H9 (cell line): ENCODE results near the gene EXOG. TPM values are rescaled to one million over a fixed set of nuclear protein-coding genes. Genes with fewer than 3 reads are reported as not detected.

Source experiments
- DNase-seq: peaks from one replicate; pipeline ENCODE4 v3.0.0-alpha.2; 2017
- H2AFZ ChIP-seq: one replicate; pipeline ENCODE4 v1.6.1; 2013; ENCODE audit warnings: mild to moderate bottlenecking, low read length, control low read depth, moderate library complexity
- H2AK5ac ChIP-seq: 2 replicates; pipeline ENCODE4 v1.6.1; 2013; ENCODE audit warnings: low read length, control low read depth, mixed read lengths; ENCODE audit not compliant: insufficient read length
- H2BK120ac ChIP-seq: one replicate; pipeline ENCODE4 v1.6.1; 2013; ENCODE audit warnings: low read depth, mild to moderate bottlenecking, low read length, control low read depth, inconsistent platforms; ENCODE audit not compliant: poor library complexity, severe bottlenecking
- H2BK12ac ChIP-seq: 2 replicates; pipeline ENCODE4 v1.6.1; 2013; ENCODE audit warnings: low read length, control low read depth, mixed read lengths, low read depth; ENCODE audit not compliant: insufficient read length
- H2BK15ac ChIP-seq: 2 replicates; pipeline ENCODE4 v1.6.1; 2013; ENCODE audit warnings: low read depth, low read length, control low read depth
- H2BK20ac ChIP-seq: one replicate; pipeline ENCODE4 v1.6.1; 2013; ENCODE audit warnings: low read depth, mild to moderate bottlenecking, low read length, control low read depth, inconsistent platforms; ENCODE audit not compliant: poor library complexity, severe bottlenecking
- H2BK5ac ChIP-seq: 2 replicates; pipeline ENCODE4 v1.6.1; 2013; ENCODE audit warnings: low read length, control low read depth, mixed read lengths; ENCODE audit not compliant: insufficient read length
- H3K14ac ChIP-seq: 2 replicates; pipeline ENCODE4 v1.6.1; 2013; ENCODE audit warnings: low read length, control low read depth; ENCODE audit not compliant: insufficient read depth
- H3K18ac ChIP-seq: 2 replicates; pipeline ENCODE4 v1.6.1; 2013; ENCODE audit warnings: low read depth, mild to moderate bottlenecking, mixed read lengths, low read length, control low read depth; ENCODE audit not compliant: insufficient read length
- H3K23ac ChIP-seq: 2 replicates; pipeline ENCODE4 v1.6.1; 2013; ENCODE audit warnings: low read length, control low read depth, mixed read lengths, low read depth; ENCODE audit not compliant: insufficient read length
- H3K23me2 ChIP-seq: 2 replicates; pipeline ENCODE4 v1.6.1; 2013; ENCODE audit warnings: low read depth, mild to moderate bottlenecking, mixed read lengths, low read length, control low read depth; ENCODE audit not compliant: insufficient read length, poor library complexity, severe bottlenecking
- H3K27ac ChIP-seq: 2 replicates; pipeline ENCODE4 v1.5.1; 2013; ENCODE audit warnings: low read length, control low read depth, mixed read lengths, low read depth; ENCODE audit not compliant: insufficient read length
- H3K27me3 ChIP-seq: 2 replicates; pipeline ENCODE4 v1.6.1; 2013; ENCODE audit warnings: low read length, control low read depth, inconsistent platforms; ENCODE audit not compliant: insufficient read depth
- H3K4ac ChIP-seq: 2 replicates; pipeline ENCODE4 v1.6.1; 2013; ENCODE audit warnings: low read depth, mild to moderate bottlenecking, control low read depth, inconsistent platforms, low read length, moderate library complexity
- H3K4me1 ChIP-seq: 2 replicates; pipeline ENCODE4 v1.6.1; 2013; ENCODE audit warnings: low read length, control low read depth, inconsistent platforms; ENCODE audit not compliant: insufficient read depth
- H3K4me2 ChIP-seq: 2 replicates; pipeline ENCODE4 v1.6.1; 2013; ENCODE audit warnings: low read length, control low read depth, mixed read lengths; ENCODE audit not compliant: insufficient read length, insufficient read depth
- H3K56ac ChIP-seq: 2 replicates; pipeline ENCODE4 v1.6.1; 2013; ENCODE audit warnings: low read depth, mild to moderate bottlenecking, mixed read lengths, low read length, control low read depth; ENCODE audit not compliant: insufficient read length
- H3K79me1 ChIP-seq: 2 replicates; pipeline ENCODE4 v1.6.1; 2013; ENCODE audit warnings: low read depth, mild to moderate bottlenecking, moderate library complexity, low read length, control low read depth, inconsistent platforms; ENCODE audit not compliant: insufficient read depth, poor library complexity, severe bottlenecking
- H3K79me2 ChIP-seq: 2 replicates; pipeline ENCODE4 v1.6.1; 2013; ENCODE audit warnings: low read length, control low read depth, inconsistent platforms; ENCODE audit not compliant: insufficient read depth
- H3K9ac ChIP-seq: 2 replicates; pipeline ENCODE4 v1.6.1; 2013; ENCODE audit warnings: low read length, control low read depth, mixed read lengths; ENCODE audit not compliant: insufficient read length; ENCODE audit errors: extremely low read depth
- H3K9me3 ChIP-seq: one replicate; pipeline ENCODE4 v1.6.1; 2013; ENCODE audit warnings: low read depth, low read length, inconsistent platforms; ENCODE audit not compliant: control insufficient read depth
- H3T11ph ChIP-seq: one replicate; pipeline ENCODE4 v1.6.1; 2013; ENCODE audit warnings: mild to moderate bottlenecking, low read length, control low read depth, inconsistent platforms
- H4K20me1 ChIP-seq: one replicate; pipeline ENCODE4 v1.6.1; 2013; ENCODE audit not compliant: control insufficient read depth, insufficient read length, insufficient read depth
- H4K5ac ChIP-seq: 2 replicates; pipeline ENCODE4 v1.6.1; 2013; ENCODE audit warnings: low read depth, mild to moderate bottlenecking, mixed read lengths, low read length, control low read depth; ENCODE audit not compliant: insufficient read length
- H4K8ac ChIP-seq: replicated peaks from 2 replicates; pipeline ENCODE4 v1.6.1; 2013; ENCODE audit warnings: low read length, control low read depth, mixed read lengths, low read depth; ENCODE audit not compliant: insufficient read length
- H4K91ac ChIP-seq: 2 replicates; pipeline ENCODE4 v1.6.1; 2013; ENCODE audit warnings: low read depth, mild to moderate bottlenecking, moderate library complexity, mixed read lengths, low read length, control low read depth; ENCODE audit not compliant: insufficient read length
- H3K27ac Mint-ChIP-seq, 3 experiments: 2 replicates in 2 of 3; 3 replicates in 1 of 3; pipeline ENCODE4 v1.8.0; 2020 to 2021; ENCODE audit warnings: mixed read lengths in 3 of 3, mild to moderate bottlenecking in 1 of 3, moderate library complexity in 1 of 3
- H3K27me3 Mint-ChIP-seq: 2 replicates; pipeline ENCODE4 v1.8.0; 2021; ENCODE audit warnings: low read depth, mild to moderate bottlenecking, moderate library complexity, mixed read lengths
- H3K36me3 Mint-ChIP-seq, 3 experiments: 2 replicates in 2 of 3; 3 replicates in 1 of 3; pipeline ENCODE4 v1.8.0; 2020 to 2021; ENCODE audit warnings: low read depth in 3 of 3, mixed read lengths in 3 of 3; ENCODE audit not compliant: insufficient read depth in 1 of 3
- H3K4me1 Mint-ChIP-seq, 2 experiments: 2 replicates each; pipeline ENCODE4 v1.8.0; 2020; ENCODE audit warnings: mixed read lengths in 2 of 2
- H3K4me3 Mint-ChIP-seq, 2 experiments: 2 replicates in 1 of 2; 3 replicates in 1 of 2; pipeline ENCODE4 v1.8.0; 2020 to 2021; ENCODE audit warnings: mild to moderate bottlenecking in 2 of 2, mixed read lengths in 2 of 2, moderate library complexity in 1 of 2
- H3K9me3 Mint-ChIP-seq, 2 experiments: 2 replicates in 1 of 2; 3 replicates in 1 of 2; pipeline ENCODE4 v1.8.0; 2020; ENCODE audit warnings: mild to moderate bottlenecking in 2 of 2, mixed read lengths in 2 of 2, moderate library complexity in 1 of 2
- WGBS: extraction: QIAGEN DNeasy Blood & Tissue Kit; methylation state at CpG from one replicate; pipeline ENCODE4 v1.1.7; 2013; ENCODE audit warnings: missing lambda C conversion rate, low lambda C conversion rate, mixed read lengths; ENCODE audit not compliant: insufficient read length; ENCODE audit errors: extremely low coverage; 5-methylcytosine and 5-hydroxymethylcytosine counted together
- total RNA-seq: library from RNA; stranded (reverse); gene quantifications from 2 replicates; pipeline ENCODE4 v1.2.1, GENCODE V29; 2021
- TF ChIP-seq, protein P1 (sequence below): fragments of 200-600 bp; sonication (generic); conservative IDR thresholded peaks from 3 replicates; pipeline ENCODE4 v1.8.0; 2021; ENCODE audit warnings: antibody characterized with exemption, mild to moderate bottlenecking

EXOG gene
- total RNA-seq, 1 experiment from 2014 or later: 14.1 TPM

DNA sequence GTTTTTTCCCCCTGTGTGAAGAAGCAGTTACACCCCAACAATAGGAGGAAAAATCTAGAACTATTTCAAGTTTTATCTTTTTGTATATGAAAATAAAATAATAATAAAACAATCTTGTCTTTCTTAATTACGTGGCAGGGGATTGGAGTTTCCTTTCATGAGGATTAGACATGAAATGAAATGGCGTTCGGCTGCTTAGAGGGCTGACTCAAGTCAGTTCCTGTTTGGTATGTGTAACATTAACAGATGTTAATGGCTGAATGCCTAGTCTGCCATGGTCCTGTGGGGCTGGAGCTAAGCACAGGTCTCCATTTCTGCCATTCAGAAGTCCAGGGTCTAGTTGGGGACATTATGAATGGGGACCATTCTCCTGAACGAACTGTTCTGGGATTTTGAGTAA, 3.1 kb upstream of the EXOG start:
- no peaks in the 10 kb centered on the region; the same call in 1 of the 2 replicates for H3K27me3 ChIP-seq
- no peak for DNase-seq
- no peak overlapping the region for H2BK15ac ChIP-seq
- TF ChIP-seq, protein P1, sequence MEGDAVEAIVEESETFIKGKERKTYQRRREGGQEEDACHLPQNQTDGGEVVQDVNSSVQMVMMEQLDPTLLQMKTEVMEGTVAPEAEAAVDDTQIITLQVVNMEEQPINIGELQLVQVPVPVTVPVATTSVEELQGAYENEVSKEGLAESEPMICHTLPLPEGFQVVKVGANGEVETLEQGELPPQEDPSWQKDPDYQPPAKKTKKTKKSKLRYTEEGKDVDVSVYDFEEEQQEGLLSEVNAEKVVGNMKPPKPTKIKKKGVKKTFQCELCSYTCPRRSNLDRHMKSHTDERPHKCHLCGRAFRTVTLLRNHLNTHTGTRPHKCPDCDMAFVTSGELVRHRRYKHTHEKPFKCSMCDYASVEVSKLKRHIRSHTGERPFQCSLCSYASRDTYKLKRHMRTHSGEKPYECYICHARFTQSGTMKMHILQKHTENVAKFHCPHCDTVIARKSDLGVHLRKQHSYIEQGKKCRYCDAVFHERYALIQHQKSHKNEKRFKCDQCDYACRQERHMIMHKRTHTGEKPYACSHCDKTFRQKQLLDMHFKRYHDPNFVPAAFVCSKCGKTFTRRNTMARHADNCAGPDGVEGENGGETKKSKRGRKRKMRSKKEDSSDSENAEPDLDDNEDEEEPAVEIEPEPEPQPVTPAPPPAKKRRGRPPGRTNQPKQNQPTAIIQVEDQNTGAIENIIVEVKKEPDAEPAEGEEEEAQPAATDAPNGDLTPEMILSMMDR: no peak
- H3K9me3 ChIP-seq: no peaks in the 10 kb centered on the region
- peaks cover 4% of the 10 kb centered on the region for H3K23me2 ChIP-seq
- no peak overlapping the region for H2BK12ac ChIP-seq
- Mint-ChIP-seq H3K9me3 (no peaks in the 10 kb centered on the region), H3K27ac (no peak overlapping the region), H3K4me3 (no peak overlapping the region), H3K36me3 (peaks cover 2 to 11% (median 9%) of the 10 kb centered on the region in 3 experiments; a peak in 4 of 7 replicates), H3K4me1 (peaks cover 7% of the 10 kb centered on the region in 2 experiments), H3K27me3 (no peaks in the 10 kb centered on the region)
- H2BK5ac ChIP-seq: no peak overlapping the region
- H3K23ac ChIP-seq: no peak overlapping the region
- no peak overlapping the region for H4K91ac ChIP-seq
- no peak overlapping the region for H3K4ac ChIP-seq
- no peak overlapping the region for H4K5ac ChIP-seq
- H3K79me2 ChIP-seq: no peaks in the 10 kb centered on the region
- no peak overlapping the region for H3K18ac ChIP-seq
- H3K4me1 ChIP-seq: no peaks in the 10 kb centered on the region
- H2BK20ac ChIP-seq: no peak overlapping the region
- no peak overlapping the region for H3T11ph ChIP-seq
- no peak overlapping the region for H3K27ac ChIP-seq
- H2BK120ac ChIP-seq: no peak overlapping the region
- H2AK5ac ChIP-seq: no peak overlapping the region
- H4K20me1 ChIP-seq: no peaks in the 10 kb centered on the region
- H3K9ac ChIP-seq: no peak overlapping the region
- no peak overlapping the region for H3K4me2 ChIP-seq
- no peaks in the 10 kb centered on the region for H3K79me1 ChIP-seq
- no peak overlapping the region for H3K14ac ChIP-seq
- no peak overlapping the region for H4K8ac ChIP-seq
- H3K56ac ChIP-seq: no peak overlapping the region
- WGBS: no CpG with 5 or more reads among the region's 4 CpGs
- H2AFZ ChIP-seq: no peak overlapping the region
